Measurements from ENCODE around the gene C1orf159. TPM values are rescaled to one million over a fixed set of nuclear protein-coding genes. Genes with fewer than 3 reads are reported as not detected.

Gene C1orf159
- polyA plus RNA-seq, 1 donor from 2014 or later: 31.5 TPM

DNA sequence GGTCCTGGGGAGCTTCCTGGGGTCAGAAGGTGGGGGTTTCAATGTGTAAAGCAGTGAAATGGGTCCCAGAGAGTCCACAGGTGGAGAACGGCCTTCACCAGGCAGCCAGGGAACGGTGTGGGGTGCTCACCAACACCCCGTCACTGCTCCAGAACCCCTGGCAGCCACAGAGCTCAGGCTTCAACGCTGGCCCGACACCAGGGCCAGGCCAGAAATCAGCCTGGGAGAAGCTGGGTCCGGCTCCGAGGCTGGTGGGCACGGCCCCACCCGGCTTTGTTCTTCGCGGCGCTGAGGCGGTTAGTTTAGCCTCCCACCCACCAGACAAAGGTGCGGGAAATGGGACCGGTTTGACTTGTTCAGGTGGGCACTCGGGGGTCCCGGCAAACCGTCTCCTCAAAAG lies 24.8 kb upstream of the C1orf159 start:
- H2AFZ ChIP-seq (ENCODE audit: low read depth, low read length): no peak overlapping the region
- no peak overlapping the region for H3K4me2 ChIP-seq (ENCODE audit: low read length)
- no peak for TF ChIP-seq MXI1 (conservative IDR thresholded peaks at IDR 0.05; ENCODE audit: poor library complexity, severe bottlenecking)
- no peak for TF ChIP-seq RAD21 (conservative IDR thresholded peaks at IDR 0.05)
- TF ChIP-seq REST (IDR thresholded peaks at IDR 0.05; ENCODE audit: borderline replicate concordance): no peak
- no peak for TF ChIP-seq EZH2 (IDR thresholded peaks at IDR 0.05; ENCODE audit: borderline replicate concordance, insufficient read depth, low read length, poor library complexity, severe bottlenecking)
- TF ChIP-seq POLR2AphosphoS5 (IDR thresholded peaks at IDR 0.05): no peak
- no peak for TF ChIP-seq EP300 (conservative IDR thresholded peaks at IDR 0.05; ENCODE audit: poor library complexity, severe bottlenecking)
- no peak for TF ChIP-seq TAF1 (IDR thresholded peaks at IDR 0.05; ENCODE audit: low read depth)
- TF ChIP-seq SMC3 (conservative IDR thresholded peaks at IDR 0.05; ENCODE audit: poor library complexity): no peak
- TF ChIP-seq, protein P1, sequence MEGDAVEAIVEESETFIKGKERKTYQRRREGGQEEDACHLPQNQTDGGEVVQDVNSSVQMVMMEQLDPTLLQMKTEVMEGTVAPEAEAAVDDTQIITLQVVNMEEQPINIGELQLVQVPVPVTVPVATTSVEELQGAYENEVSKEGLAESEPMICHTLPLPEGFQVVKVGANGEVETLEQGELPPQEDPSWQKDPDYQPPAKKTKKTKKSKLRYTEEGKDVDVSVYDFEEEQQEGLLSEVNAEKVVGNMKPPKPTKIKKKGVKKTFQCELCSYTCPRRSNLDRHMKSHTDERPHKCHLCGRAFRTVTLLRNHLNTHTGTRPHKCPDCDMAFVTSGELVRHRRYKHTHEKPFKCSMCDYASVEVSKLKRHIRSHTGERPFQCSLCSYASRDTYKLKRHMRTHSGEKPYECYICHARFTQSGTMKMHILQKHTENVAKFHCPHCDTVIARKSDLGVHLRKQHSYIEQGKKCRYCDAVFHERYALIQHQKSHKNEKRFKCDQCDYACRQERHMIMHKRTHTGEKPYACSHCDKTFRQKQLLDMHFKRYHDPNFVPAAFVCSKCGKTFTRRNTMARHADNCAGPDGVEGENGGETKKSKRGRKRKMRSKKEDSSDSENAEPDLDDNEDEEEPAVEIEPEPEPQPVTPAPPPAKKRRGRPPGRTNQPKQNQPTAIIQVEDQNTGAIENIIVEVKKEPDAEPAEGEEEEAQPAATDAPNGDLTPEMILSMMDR (IDR thresholded peaks at IDR 0.05; ENCODE audit: poor library complexity, severe bottlenecking): no peak
- no peak overlapping the region for H3K9ac ChIP-seq (ENCODE audit: low read length)
- H3K4me3 ChIP-seq (ENCODE audit: low read length): no peak overlapping the region
- no peaks in the 10 kb centered on the region for H3K36me3 ChIP-seq (ENCODE audit: insufficient read depth, low read length)
- no peaks in the 10 kb centered on the region for H3K9me2 ChIP-seq (ENCODE audit: insufficient read depth, low read length)
- H3K79me2 ChIP-seq (replicated peaks; ENCODE audit: insufficient read depth, low read length): no peaks in the 10 kb centered on the region
- no peaks in the 10 kb centered on the region for H3K27me3 ChIP-seq (ENCODE audit: insufficient read depth, low read depth, low read length)
- no peak overlapping the region for H3K27ac ChIP-seq (ENCODE audit: low read length)
- H4K20me1 ChIP-seq (ENCODE audit: insufficient read depth): no peaks in the 10 kb centered on the region
- no peaks in the 10 kb centered on the region for H3F3A ChIP-seq (ENCODE audit: insufficient read depth, low read length, poor library complexity, severe bottlenecking)
- H3K9me3 ChIP-seq (ENCODE audit: low read length): no peaks in the 10 kb centered on the region

DNA sequence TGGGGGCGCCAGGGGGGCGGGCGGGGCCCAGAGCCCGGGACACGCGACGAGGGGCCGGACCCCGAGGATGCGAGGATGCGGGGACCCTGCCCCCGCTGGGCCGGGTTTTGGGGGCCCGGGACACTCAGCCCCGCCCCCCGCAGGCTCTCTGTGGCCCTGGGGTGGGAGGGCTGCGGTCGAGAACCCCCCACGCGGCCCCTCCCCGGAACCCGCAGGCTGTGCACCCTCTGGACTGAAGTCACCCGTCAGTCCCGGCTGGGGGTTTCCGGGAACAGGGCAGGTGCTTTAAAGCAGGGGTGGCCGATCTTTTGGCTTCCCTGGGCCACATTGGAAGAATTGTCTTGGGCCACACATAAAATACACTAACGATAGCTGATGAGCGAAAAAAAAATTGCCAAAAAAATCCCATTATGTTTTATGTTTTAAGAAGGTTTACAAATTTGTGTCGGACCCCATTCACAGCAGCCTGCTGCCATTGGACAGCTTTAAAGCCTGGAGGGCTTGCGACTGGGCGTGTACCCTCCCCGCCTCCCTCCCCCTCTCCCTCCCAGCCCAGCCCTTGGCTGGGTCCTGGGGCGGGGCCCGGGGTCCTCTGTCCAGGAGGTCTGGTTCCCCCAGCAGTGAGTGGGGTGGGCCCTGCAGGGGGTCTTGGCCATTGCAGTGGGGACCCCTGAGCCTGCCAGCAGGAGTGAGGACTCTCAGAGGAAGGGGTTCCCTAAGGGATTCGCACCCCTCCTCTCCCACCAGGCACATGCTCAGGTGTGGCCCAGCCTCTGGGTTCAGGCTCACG lies 21.6 kb upstream of the C1orf159 start:
- H3K4me3 ChIP-seq (ENCODE audit: low read length): no peak overlapping the region
- H4K20me1 ChIP-seq (ENCODE audit: insufficient read depth): no peaks in the 10 kb centered on the region
- no peak overlapping the region for H3K27ac ChIP-seq (ENCODE audit: low read length)
- no peaks in the 10 kb centered on the region for H3F3A ChIP-seq (ENCODE audit: insufficient read depth, low read length, poor library complexity, severe bottlenecking)
- no peaks in the 10 kb centered on the region for H3K36me3 ChIP-seq (ENCODE audit: insufficient read depth, low read length)
- no peak overlapping the region for H3K9ac ChIP-seq (ENCODE audit: low read length)
- TF ChIP-seq RAD21 (conservative IDR thresholded peaks at IDR 0.05) (no peak), EZH2 (IDR thresholded peaks at IDR 0.05; ENCODE audit: borderline replicate concordance, insufficient read depth, low read length, poor library complexity, severe bottlenecking) (no peak), SMC3 (conservative IDR thresholded peaks at IDR 0.05; ENCODE audit: poor library complexity) (no peak), TAF1 (IDR thresholded peaks at IDR 0.05; ENCODE audit: low read depth) (no peak), REST (IDR thresholded peaks at IDR 0.05; ENCODE audit: borderline replicate concordance) (no peak), MXI1 (conservative IDR thresholded peaks at IDR 0.05; ENCODE audit: poor library complexity, severe bottlenecking) (no peak), POLR2AphosphoS5 (IDR thresholded peaks at IDR 0.05) (no peak), EP300 (conservative IDR thresholded peaks at IDR 0.05; ENCODE audit: poor library complexity, severe bottlenecking) (no peak)
- TF ChIP-seq, protein P1 (IDR thresholded peaks at IDR 0.05; ENCODE audit: poor library complexity, severe bottlenecking): no peak
- H3K79me2 ChIP-seq (replicated peaks; ENCODE audit: insufficient read depth, low read length): no peaks in the 10 kb centered on the region
- H3K27me3 ChIP-seq (ENCODE audit: insufficient read depth, low read depth, low read length): no peaks in the 10 kb centered on the region
- H3K9me2 ChIP-seq (ENCODE audit: insufficient read depth, low read length): no peaks in the 10 kb centered on the region
- H3K4me2 ChIP-seq (ENCODE audit: low read length): no peak overlapping the region
- no peaks in the 10 kb centered on the region for H3K9me3 ChIP-seq (ENCODE audit: low read length)
- no peak overlapping the region for H2AFZ ChIP-seq (ENCODE audit: low read depth, low read length)

Data from neural cell (in vitro differentiated cells).